ENCODE measurements around the gene TLE6. TPM values are rescaled to one million over a fixed set of nuclear protein-coding genes. Genes with fewer than 3 reads are reported as not detected.

Gene TLE6
- total and polyA plus RNA-seq, 2 of the 13 experiments (the other 11 are each of a cell fraction or from before 2014, with no cell fraction given): 0.24 to 5.5 TPM

- TF ChIP-seq ZBTB25 (CRISPR knock-in tag; IDR thresholded peaks at IDR 0.05): no peak
- TF ChIP-seq ZNF160 (CRISPR knock-in tag; IDR thresholded peaks at IDR 0.05): no peak
- TF ChIP-seq FUBP1 (CRISPR knock-in tag; IDR thresholded peaks at IDR 0.05; ENCODE audit: borderline replicate concordance): 0 out of 2 replicates have a peak, but pooled peaks have one; percentile 3
- TF ChIP-seq PAF1 (CRISPR knock-in tag; IDR thresholded peaks at IDR 0.05): no peak
- TF ChIP-seq ZNF138 (CRISPR knock-in tag; IDR thresholded peaks at IDR 0.05; ENCODE audit: low read depth): no peak
- TF ChIP-seq GTF3A (CRISPR knock-in tag; conservative IDR thresholded peaks at IDR 0.05): no peak
- TF ChIP-seq ZKSCAN8 (CRISPR knock-in tag; IDR thresholded peaks at IDR 0.05; ENCODE audit: borderline replicate concordance): 0 out of 2 replicates have a peak, but pooled peaks have one; percentile 10
- TF ChIP-seq PLRG1 (conservative IDR thresholded peaks at IDR 0.05): no peak
- no peak for TF ChIP-seq TFE3 (CRISPR knock-in tag; IDR thresholded peaks at IDR 0.05)
- TF ChIP-seq JUN (CRISPR knock-in tag; IDR thresholded peaks at IDR 0.05): no peak
- no peak for TF ChIP-seq MAFK (conservative IDR thresholded peaks at IDR 0.05 in 1 of 2, IDR thresholded peaks at IDR 0.05 in 1 of 2; ENCODE audit: low read length in 2 of 2)
- no peak for TF ChIP-seq TBX3 (IDR thresholded peaks at IDR 0.05; ENCODE audit: borderline replicate concordance)
- TF ChIP-seq ZNF281 (CRISPR knock-in tag; IDR thresholded peaks at IDR 0.05; ENCODE audit: borderline replicate concordance): no peak
- no peak for TF ChIP-seq ZNF383 (CRISPR knock-in tag; IDR thresholded peaks at IDR 0.05; ENCODE audit: borderline replicate concordance)
- TF ChIP-seq MTERF4 (CRISPR knock-in tag; IDR thresholded peaks at IDR 0.05): peak; percentile 6; the same call in 1 of the 2 replicates
- TF ChIP-seq ZNF512 (CRISPR knock-in tag; IDR thresholded peaks at IDR 0.05): no peak
- TF ChIP-seq IRF1 (CRISPR knock-in tag; IDR thresholded peaks at IDR 0.05; ENCODE audit: low read depth): no peak
- no peak for TF ChIP-seq SP140L (CRISPR knock-in tag; IDR thresholded peaks at IDR 0.05; ENCODE audit: borderline replicate concordance)
Observed at GRCh38 chr19:2945575-2946184, 31.7 kb upstream of the TLE6 start (continued).

Data from HepG2 (cell line).